DMS153 treated with DMSO at 0.1 percent for 48 hours (cell line): ENCODE results near the gene SNUPN.
"Not testable (repeated sequence)": the region's sequence is repeated elsewhere in the genome, so short reads cannot be mapped to it uniquely, and the experiment has no call there.

Experiments
- DNase-seq: peaks from one replicate; lab custom pipeline; 2025; ENCODE audit not compliant: unreplicated experiment; lab: John Stamatoyannopoulos, UW

Gene SNUPN

DNA sequence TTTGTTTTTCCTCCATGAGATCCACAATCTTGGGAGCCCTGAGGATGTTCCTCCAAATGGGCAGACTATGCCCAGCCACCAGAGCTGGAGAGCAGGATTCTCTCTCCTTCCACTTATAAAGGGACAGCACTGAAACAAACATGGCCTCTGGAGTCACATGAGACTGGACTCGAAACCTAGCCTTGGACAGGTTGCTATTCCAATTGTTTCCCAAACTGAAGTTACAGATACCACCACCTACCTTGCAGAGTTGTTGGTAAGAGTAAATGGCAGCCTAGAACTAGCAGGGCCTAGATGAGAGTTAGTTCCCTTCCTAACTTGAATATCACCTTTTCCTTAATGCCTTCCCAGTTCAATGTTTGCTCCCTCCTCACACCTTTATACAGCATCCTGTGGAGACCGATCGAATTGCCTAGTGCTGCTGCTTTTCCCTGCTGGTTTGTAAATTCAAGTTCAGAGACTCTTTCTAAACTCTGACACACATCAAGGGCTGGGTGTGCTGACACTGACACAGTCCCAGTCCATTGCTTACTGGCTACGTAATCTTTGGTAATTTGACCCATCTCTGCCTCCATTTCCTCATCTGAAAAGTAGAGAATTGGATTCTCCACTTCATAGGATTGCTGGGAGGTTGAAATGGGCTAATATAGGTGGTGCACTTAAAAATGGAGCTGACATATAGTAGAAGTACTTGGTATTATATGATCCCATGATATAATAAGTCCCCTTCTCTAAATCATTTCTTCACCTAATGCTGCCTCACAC, 11.9 kb upstream of the SNUPN start:
- no peak for DNase-seq

GRCh38 chr15:75636026-75636425, 10.5 kb upstream of the SNUPN start:
- DNase-seq: no peak

- DNase-seq: not testable (repeated sequence)
Observed at GRCh38 chr15:75633922-75634321, 8.4 kb upstream of the SNUPN start.

- DNase-seq: no peak
Observed at GRCh38 chr15:75631935-75632334, 6.4 kb upstream of the SNUPN start.

GRCh38 chr15:75622505-75622904, 3.0 kb downstream of the SNUPN start:
- no peak for DNase-seq

GRCh38 chr15:75620841-75621391, 4.6 kb downstream of the SNUPN start:
- DNase-seq: no peak

DNA sequence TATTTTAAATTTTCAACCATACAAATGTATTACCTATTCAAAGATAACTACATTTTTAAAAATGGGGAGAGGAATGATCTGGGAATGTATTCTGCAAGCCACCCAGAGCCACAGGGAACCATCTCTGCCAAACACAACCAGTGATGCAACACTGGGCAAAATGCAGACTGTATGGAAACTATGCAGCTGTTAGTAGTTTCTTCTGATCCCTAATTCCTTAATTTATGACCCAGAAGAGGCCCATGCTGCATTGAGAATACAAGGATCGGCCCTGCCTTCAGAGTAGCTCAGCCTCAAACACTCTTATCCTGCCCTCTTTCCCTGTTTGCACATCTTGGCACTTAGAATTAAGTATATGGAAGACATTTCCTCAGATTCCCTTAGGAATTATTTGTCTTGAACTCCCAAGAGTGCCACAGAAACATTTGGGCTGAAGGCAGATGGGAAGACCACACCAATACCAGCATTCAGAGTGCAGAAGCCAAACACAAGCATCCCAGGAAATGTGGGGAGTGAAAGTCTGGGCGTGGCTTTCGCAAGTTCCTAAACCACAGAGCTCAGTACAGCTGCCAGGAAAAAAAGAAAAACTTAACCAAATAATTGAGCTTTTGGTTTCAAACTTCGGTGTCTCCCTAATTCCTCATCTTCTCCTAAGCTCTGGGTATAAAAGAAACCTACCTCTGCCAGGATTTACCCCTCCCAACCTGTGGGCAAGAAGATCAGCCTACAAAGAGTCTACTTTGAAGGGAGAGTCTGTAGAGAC, 5.3 kb downstream of the SNUPN start:
- no peak for DNase-seq

- DNase-seq: no peak
Observed at GRCh38 chr15:75616766-75617165, 8.8 kb downstream of the SNUPN start.

GRCh38 chr15:75606711-75607699, 18.5 kb downstream of the SNUPN start:
- DNase-seq: no peak

GRCh38 chr15:75606026-75606425, 19.5 kb downstream of the SNUPN start:
- DNase-seq: no peak

GRCh38 chr15:75599401-75599800, 26.1 kb downstream of the SNUPN start:
- DNase-seq: no peak

DNA sequence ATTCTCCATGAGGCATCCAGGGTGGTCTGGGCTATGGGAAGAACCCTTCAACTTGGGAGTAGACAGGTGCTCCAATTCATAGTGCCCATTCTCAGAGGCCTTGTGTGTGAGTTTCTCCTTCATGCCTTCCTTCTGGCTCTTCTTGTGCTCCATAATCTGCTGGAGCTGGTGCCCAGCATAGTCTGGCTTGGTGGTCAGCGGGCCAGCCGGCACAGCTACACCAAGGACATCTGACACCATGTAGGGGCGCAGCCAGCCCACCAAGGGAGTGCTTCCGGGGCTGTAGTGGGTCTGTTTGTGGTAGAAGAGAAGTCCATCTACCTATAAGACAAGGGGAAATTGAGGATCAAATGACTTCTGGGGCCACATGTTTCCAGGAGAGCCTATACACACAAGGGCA, 27.2 kb downstream of the SNUPN start:
- DNase-seq: no peak

- no peak for DNase-seq
Observed at GRCh38 chr15:75597667-75598341, 27.7 kb downstream of the SNUPN start.

DNA sequence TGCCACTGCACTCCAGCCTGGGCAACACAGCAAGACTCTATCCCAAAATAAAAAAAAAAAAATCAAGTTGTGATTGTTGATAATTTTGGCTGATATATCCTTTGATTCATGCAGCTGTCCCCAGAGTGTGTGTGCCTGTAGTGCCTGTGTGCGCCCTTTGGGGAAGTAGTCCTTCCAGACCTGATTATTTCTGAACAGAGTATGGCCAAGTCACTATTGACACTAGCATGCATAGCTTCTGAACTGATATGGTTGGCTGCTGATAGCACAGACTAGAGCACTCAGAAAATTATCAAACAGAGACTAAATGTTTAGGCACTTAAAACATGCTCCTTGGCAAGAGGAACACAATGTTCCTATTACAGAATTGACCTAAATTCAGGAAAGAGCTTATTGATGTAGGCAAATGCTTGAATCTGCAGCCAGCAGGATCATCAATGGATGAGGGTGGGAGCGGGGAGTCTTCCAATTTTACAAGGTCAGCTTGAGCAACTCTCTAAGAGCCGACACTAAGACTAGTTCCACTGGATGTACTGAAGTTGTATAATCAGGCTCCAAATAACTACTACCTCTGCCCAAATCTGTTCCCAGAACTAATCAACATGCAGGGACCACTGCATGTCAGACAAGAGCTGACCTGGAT, 28.7 kb downstream of the SNUPN start:
- no peak for DNase-seq

- no peak for DNase-seq
Observed at GRCh38 chr15:75594276-75594675, 31.2 kb downstream of the SNUPN start.

DNA sequence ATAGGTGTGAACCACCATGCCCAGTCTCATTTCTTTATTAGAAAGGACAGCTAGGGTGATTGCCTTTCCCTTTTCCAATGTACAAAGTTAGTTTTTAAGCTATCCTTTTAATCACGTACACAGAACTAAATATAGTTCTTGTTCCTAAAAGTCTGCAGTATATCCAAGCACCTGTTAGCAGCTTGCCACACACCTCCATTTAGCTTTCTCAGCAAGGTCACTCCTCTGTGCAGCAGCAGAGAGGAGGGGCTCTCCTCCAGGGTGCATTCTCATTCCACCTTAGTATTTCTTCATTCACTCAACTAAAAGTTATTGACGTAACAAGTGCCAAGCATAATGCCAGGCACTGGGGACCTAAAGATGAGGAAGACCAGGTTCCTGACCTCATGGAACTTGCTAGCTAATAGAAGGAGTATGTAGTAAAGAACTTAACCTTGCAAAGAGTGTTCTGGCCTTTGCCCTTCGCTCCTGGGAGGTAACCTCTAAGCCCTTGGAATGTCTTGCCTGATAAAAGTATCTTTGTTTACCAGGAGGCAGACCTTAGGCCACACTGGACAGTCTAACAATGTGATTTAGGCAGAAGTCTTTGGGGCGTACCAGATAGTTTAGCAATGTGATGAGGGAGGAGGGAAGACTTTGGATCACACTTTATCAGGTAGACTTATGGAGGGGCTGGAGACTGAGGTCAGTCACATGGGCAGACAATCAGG, 33.7 kb downstream of the SNUPN start:
- no peak for DNase-seq

GRCh38 chr15:75590239-75590638, 35.3 kb downstream of the SNUPN start:
- DNase-seq: no peak

- no peak for DNase-seq
Observed at GRCh38 chr15:75589071-75589470, 36.5 kb downstream of the SNUPN start.

DNA sequence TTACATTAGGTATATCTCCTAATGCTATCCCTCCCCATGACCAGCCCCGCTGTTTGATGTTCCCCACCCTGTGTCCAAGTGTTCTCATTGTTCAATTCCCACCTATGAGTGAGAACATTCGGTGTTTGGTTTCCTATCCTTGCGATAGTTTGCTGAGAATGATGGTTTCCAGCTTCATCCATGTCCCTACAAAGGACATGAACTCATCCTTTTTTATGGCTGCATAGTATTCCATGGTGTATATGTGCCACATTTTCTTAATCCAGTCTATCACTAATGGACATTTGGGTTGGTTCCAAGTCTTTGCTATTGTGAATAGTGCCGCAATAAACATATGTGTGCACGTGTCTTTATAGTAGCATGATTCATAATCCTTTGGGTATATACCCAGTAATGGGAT, 39.1 kb downstream of the SNUPN start:
- DNase-seq: not testable (repeated sequence)
